DMS114 treated with DMSO at 0.1 percent for 48 hours (cell line): ENCODE data around the gene C1QL4.

ENCODE experiments used
- DNase-seq: peaks from one replicate; lab custom pipeline; 2025; ENCODE audit not compliant: unreplicated experiment; lab: John Stamatoyannopoulos, UW

C1QL4 gene

GRCh38 chr12:49305762-49306510 lies 31.1 kb downstream of the C1QL4 start:
- DNase-seq = no peak

GRCh38 chr12:49304161-49304560 lies 32.8 kb downstream of the C1QL4 start:
- DNase-seq = no peak

DNA sequence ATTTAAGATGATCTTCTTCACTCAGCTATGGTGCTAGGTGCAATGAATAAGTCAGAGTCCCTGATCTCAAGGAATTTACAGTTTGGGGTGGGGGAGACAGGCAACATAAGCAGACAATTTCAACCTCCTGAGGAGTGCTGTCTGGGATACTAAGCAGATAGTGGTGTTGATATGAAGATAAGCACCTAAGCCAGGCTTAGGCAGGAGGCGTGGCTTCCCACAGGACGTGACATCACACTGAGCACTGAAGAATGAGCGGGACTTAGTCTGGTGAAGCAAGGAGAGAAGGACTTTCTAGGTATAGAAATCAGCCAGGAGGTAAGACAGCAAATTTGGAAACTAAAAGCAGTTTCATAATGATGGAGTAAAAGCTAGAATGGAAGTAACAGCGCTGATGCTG lies 35.2 kb downstream of the C1QL4 start:
- DNase-seq = no peak

GRCh38 chr12:49298160-49298559 lies 38.8 kb downstream of the C1QL4 start:
- peak; percentile 21 for DNase-seq

DNA sequence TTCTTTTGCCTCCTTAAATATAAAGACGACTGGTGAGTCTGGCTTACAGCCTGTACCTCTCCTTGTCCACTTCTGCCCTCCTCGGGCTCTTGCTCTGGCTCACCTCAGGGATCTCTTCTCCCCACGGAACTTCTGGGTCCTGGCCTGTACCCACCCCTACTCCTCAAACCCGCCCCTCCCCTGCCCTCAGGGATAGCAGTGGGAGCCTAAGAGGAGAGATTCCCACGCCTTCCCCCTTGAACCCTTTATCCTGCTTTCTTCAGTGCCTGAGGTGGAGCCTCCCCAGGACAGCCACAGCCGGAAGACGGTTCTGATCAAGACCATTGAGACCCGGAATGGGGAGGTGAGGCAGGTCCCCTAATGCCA lies 39.3 kb downstream of the C1QL4 start:
- no peak for DNase-seq

DNA sequence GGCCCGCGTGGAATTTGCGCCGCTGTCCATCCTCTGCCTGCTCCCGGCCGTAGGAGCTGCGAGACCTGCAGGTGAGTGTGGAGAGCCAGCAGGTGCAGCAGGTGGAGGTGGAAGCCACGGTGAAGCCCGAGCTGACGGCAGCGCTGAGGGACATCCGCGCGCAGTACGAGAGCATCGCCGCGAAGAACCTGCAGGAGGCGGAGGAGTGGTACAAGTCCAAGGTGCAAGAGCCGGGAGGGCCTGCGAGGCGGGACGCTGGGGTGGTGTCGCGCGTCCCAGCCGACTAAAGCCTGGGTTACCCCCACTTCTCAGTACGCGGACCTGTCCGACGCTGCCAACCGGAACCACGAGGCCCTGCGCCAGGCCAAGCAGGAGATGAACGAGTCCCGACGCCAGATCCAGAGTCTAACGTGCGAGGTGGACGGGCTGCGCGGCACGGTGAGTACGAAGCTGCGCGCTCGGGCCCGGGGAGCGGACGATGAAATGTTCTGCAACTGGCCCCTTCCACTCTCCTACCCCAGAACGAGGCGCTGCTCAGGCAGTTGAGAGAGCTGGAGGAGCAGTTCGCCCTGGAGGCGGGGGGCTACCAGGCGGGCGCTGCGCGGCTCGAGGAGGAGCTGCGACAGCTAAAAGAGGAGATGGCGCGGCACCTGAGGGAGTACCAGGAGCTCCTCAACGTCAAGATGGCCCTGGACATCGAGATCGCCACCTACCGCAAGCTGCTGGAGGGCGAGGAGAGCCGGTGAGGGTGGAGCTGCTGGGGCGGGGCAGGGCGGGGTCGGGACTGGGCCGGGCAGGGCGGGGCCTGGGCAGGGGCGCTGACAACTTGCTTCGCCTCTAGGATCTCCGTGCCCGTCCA lies 39.9 kb downstream of the C1QL4 start:
- peak; percentile 62 for DNase-seq

DNA sequence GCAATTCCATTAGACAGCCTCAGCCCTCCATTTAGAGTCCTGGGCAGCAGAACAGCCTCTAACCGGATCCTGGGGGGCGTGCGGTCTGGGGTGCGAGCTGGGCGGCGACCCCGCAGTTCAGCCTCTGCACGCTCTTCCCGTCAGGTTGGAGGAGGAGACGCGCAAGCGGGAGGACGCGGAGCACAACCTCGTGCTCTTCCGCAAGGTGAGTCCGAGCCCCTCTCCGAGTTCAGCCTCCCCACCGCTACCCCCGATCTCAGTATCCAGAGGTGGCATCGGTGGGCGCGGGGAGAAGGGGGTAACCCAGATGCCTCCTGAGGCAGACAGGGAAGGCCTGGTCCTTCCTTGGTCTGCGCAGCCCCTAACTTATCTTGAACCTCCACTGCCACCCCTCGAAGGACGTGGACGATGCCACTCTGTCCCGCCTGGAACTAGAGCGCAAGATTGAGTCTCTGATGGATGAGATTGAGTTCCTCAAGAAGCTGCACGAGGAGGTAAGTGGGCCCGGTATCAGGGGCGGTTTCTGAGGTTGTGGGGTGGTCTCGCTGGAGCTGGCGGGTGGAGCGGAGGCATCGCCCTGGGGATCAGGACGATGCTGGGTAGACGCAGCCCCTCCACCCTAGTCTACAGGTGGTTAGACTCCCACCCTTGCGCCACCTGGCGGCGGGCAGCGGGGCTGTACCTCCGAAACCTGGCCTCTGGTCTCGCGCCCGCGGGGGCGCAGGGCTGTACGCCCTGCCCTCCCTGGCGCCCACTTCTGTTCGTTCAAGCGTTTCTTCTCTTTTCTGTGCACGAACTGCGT lies 40.8 kb downstream of the C1QL4 start:
- no peak for DNase-seq

DNA sequence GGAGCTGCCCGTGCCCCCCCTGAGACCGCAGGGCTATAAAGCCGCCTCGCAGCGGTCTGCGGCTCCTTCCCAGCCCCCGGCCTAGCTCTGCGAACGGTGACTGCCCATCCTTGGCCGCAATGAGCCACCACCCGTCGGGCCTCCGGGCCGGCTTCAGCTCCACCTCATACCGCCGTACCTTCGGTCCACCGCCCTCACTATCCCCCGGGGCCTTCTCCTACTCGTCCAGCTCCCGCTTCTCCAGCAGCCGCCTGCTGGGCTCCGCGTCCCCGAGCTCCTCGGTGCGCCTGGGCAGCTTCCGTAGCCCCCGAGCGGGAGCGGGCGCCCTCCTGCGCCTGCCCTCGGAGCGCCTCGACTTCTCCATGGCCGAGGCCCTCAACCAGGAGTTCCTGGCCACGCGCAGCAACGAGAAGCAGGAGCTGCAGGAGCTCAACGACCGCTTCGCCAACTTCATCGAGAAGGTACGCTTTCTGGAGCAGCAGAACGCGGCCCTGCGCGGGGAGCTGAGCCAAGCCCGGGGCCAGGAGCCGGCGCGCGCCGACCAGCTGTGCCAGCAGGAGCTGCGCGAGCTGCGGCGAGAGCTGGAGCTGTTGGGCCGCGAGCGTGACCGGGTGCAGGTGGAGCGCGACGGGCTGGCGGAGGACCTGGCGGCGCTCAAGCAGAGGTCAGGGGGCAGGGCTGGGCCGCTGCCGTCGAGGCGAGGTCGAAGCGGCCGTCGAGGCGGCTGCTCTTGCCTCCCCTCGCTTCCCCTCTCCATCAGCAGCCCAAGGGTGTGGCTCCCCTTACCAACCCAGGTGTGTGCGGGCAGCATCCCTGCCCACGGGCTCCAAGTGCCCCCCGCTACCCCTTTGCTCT lies 41.7 kb downstream of the C1QL4 start, which contains the start of gene PRPH:
Gene PRPH (plus strand): TSS at position 66 of the 855 bp plus-strand sequence. CDS start 54 bp downstream, at position 120.
- DNase-seq = no peak

DNA sequence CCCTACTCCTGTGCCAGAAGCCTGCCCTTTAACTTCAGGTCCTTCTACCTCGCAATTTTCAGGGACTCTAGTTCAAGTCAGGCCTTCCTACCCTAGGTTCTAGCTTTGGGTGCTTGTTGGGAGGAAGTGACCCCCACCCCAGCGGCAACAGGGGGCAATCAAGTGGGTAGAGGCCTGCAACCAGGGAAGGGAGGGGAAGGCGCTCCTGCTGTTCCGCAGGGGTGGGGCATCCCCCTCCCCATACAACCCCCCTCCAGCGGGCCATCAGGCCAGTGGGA lies 42.2 kb downstream of the C1QL4 start:
- DNase-seq = no peak

GRCh38 chr12:49294086-49294803 lies 42.7 kb downstream of the C1QL4 start:
- no peak for DNase-seq

DNA sequence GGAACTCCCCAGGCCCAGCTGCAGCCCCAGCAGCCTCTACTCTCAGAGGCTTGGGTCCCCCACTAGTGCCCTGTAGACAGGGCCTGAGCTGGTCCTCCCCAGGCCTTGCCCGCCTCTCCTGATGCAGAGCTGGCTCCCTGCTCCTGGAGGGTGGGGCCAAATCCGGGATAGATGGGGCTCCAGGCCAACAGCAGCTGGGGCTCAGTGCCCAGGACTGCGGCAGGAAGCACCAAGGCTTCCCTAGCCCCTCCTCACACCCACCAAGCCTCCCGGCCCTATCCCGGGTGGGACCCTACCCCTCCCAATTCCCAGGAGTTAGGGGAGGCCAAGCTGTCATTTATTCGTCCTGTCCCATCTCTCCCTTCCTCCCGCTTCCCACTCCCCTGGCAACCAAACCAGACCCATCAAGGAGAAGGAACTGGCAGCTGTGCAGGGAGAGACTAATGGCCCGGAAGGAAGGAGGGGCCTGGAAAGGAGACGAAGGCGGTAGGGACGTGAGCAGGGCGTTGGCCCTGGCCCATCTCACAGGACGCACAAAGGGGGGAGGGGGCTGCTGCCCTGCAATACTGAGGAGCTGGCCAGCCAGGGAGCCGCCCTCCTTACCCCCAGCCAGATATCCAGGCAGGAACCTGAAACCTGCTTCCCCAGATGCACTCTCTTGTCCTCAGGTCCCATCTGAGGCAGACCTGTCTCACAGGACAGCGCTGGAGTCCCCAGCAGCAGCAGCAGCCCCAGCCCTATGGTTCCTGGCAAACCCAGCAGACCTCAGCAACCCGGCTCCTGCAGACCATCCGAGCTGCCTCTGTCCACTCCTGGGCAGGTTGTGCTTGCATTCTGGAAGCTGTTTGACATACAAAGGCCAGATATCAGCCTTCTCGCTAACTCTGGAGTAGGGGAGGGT lies 43.7 kb downstream of the C1QL4 start:
- DNase-seq = no peak

- no peak for DNase-seq
These were observed 44.3 kb downstream of the C1QL4 start for GRCh38 chr12:49292729-49293055.

- DNase-seq = no peak
These were observed 47.9 kb downstream of the C1QL4 start for GRCh38 chr12:49288922-49289555.

- peak; percentile 45 for DNase-seq
These were observed 48.6 kb downstream of the C1QL4 start for GRCh38 chr12:49288412-49288853.

- no peak for DNase-seq
These were observed 49.1 kb downstream of the C1QL4 start for GRCh38 chr12:49287876-49288275.

- no peak for DNase-seq
These were observed 52.3 kb downstream of the C1QL4 start for GRCh38 chr12:49284672-49285071.

DNA sequence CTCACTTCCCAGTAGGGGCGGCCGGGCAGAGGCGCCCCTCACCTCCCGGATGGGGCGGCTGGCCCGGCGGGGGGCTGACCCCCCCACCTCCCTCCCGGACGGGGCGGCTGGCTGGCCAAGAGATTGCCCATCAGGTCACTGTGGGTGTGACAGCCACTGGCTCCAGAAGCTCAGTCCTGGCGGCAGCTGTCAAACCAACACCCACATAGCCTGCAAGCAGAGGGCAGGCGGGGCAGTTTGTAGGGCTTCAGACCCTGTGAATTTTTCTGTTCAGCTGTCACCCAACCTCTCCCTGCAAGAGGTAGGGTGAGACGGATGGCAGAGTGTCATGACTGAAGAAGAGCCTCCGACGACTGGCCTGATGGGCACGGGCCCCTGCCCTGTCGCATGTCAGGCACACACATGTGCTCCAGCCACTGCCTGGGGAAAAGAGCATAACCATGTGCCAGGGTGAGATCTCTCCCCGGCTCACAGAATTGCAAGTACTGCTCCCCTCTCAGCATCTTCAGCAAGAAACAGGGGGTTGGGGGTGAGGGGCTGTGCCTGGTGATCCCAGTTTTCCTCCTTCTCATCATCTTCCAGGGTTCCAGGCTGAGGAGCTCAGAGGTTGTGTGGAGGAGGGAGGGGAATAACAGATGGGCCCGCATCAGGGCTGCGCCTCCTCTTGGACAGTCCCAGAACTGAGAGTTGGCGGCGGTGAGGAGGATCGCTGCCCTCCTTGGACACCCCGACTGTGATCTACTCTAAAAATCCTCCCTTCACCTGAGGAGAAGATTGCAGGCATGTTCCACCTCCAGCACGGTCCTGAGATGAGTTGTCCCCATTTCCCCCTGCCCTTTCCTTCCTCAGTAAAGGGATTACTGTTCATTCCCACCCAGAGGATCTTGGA lies 53.2 kb downstream of the C1QL4 start:
- no peak for DNase-seq
